Naive thymus-derived CD4-positive, alpha-beta T cell (primary cell): ENCODE results near the gene NDUFA13. TPM values are rescaled to one million over a fixed set of nuclear protein-coding genes. Genes with fewer than 3 reads are reported as not detected.
"Not testable (repeated sequence)": the region's sequence is repeated elsewhere in the genome, so short reads cannot be mapped to it uniquely, and the experiment has no call there.

Source experiments
- ATAC-seq: fragments of 150-1000 bp; cut with Tn5 transposase; 2 replicates; pipeline ENCODE4 v1.10.0; 2021; ENCODE audit warnings: mild to moderate bottlenecking, moderate library complexity
- CTCF ChIA-PET: fragments of 350-600 bp; sonication (Branson Sonifier 250); formaldehyde crosslinking; loops from one replicate; lab custom pipeline; 2021; ENCODE audit warnings: antibody characterized with exemption; lab: Charles Lee
- POLR2A ChIA-PET: fragments of 350-600 bp; sonication (Branson Sonifier 250); formaldehyde crosslinking; loops from one replicate; lab custom pipeline; 2021; ENCODE audit warnings: antibody characterized with exemption, inconsistent platforms; lab: Charles Lee
- DNase-seq, 9 donors: peaks; one replicate each; pipeline versions ENCODE4 v3.0.0 to v3.0.0-alpha.2; 2020 to 2022; ENCODE audit warnings: mixed read lengths in 1 of 9
- H3K27ac ChIP-seq: one replicate; pipeline ENCODE4 v1.7.0; 2013; ENCODE audit warnings: mild to moderate bottlenecking, low read depth, low read length, moderate library complexity
- H3K27me3 ChIP-seq, 2 donors: one replicate each; pipeline ENCODE4 v1.7.0; 2013; ENCODE audit warnings: low read length in 2 of 2, mild to moderate bottlenecking in 2 of 2, moderate library complexity in 2 of 2; ENCODE audit not compliant: control insufficient read depth in 2 of 2, insufficient read depth in 2 of 2
- H3K36me3 ChIP-seq, 3 experiments: 1 replicate in 2 of 3; 2 replicates in 1 of 3; pipeline ENCODE4 v1.7.0; 2013; ENCODE audit warnings: low read length in 3 of 3, mild to moderate bottlenecking in 3 of 3, moderate library complexity in 1 of 3; ENCODE audit not compliant: insufficient read depth in 3 of 3, control insufficient read depth in 2 of 3
- H3K4me1 ChIP-seq, 2 donors: one replicate each; pipeline ENCODE4 v1.7.0; 2013; ENCODE audit warnings: low read length in 2 of 2, mild to moderate bottlenecking in 2 of 2, moderate library complexity in 1 of 2; ENCODE audit not compliant: control insufficient read depth in 2 of 2, insufficient read depth in 2 of 2
- H3K4me3 ChIP-seq: 2 replicates; pipeline ENCODE4 v1.7.0; 2013; ENCODE audit warnings: mild to moderate bottlenecking, low read length
- H3K9me3 ChIP-seq, 3 experiments: 1 replicate in 2 of 3; 2 replicates in 1 of 3; pipeline ENCODE4 v1.7.0; 2013; ENCODE audit warnings: low read length in 3 of 3; ENCODE audit not compliant: control insufficient read depth in 2 of 3
- H3K27ac Mint-ChIP-seq, 9 donors: one replicate each; pipeline ENCODE4 v1.8.0; 2020 to 2022; ENCODE audit warnings: mixed read lengths in 9 of 9, mild to moderate bottlenecking in 8 of 9, moderate library complexity in 5 of 9, inconsistent platforms in 2 of 9
- H3K27me3 Mint-ChIP-seq, 5 donors: one replicate each; pipeline ENCODE4 v1.8.0; 2021 to 2022; ENCODE audit warnings: mixed read lengths in 5 of 5, mild to moderate bottlenecking in 1 of 5
- H3K36me3 Mint-ChIP-seq, 5 donors: one replicate each; pipeline ENCODE4 v1.8.0; 2020 to 2022; ENCODE audit warnings: mixed read lengths in 5 of 5, mild to moderate bottlenecking in 3 of 5, inconsistent platforms in 1 of 5
- H3K4me1 Mint-ChIP-seq, 7 donors: one replicate each; pipeline ENCODE4 v1.8.0; 2020 to 2022; ENCODE audit warnings: mixed read lengths in 7 of 7, mild to moderate bottlenecking in 3 of 7, inconsistent platforms in 1 of 7
- H3K4me3 Mint-ChIP-seq, 10 donors: one replicate each; pipeline ENCODE4 v1.8.0; 2020 to 2022; ENCODE audit warnings: mild to moderate bottlenecking in 10 of 10, mixed read lengths in 10 of 10, moderate library complexity in 6 of 10, inconsistent platforms in 2 of 10
- H3K9me3 Mint-ChIP-seq, 11 donors: one replicate each; pipeline ENCODE4 v1.8.0; 2020 to 2022; ENCODE audit warnings: mixed read lengths in 11 of 11, mild to moderate bottlenecking in 4 of 11, inconsistent platforms in 1 of 11, moderate library complexity in 1 of 11
- intact Hi-C, 2 donors: fragments of 100-400 bp; cut with micrococcal nuclease; formaldehyde crosslinking; loops; one replicate each; pipeline ENCODE4 v1.15.1; 2023
- polyA plus RNA-seq, 2 donors: library from polyadenylated mRNA; unstranded; fragments of 300-500 nt; fragmentation: Illumina TruSeq; gene quantifications; one replicate each; pipeline ENCODE4 v1.2.3, GENCODE V29; 2021
- total RNA-seq, 6 experiments: library from RNA in 5 of 6; stranded (reverse) in 5 of 6; gene quantifications; 1 replicate in 5 of 6; 2 replicates in 1 of 6; pipeline ENCODE4 v1.2.3 and lab custom pipeline; 2021 to 2026

The NDUFA13 gene
- total RNA-seq = 100 to 1,000 TPM; 172 to 362 (median 176) TPM
- 100 to 1,000 TPM; 363 to 380 TPM for polyA plus RNA-seq
- total RNA-seq (lab: John Stamatoyannopoulos, UW) = 2.0 reads per million, percentile 9 among the genes with 10 or more reads in this experiment

GRCh38 chr19:19515642-19516519 is at the start of gene NDUFA13:
Gene NDUFA13 (plus strand): TSS chr19:19516225. CDS start chr19:19516239, 14 bp downstream.
- peaks cover 0 to 3% (median 0%) of the 10 kb centered on the region in 11 donors for H3K9me3 Mint-ChIP-seq
- ChIA-PET POLR2A (interaction anchor here (0.6 to 4.2 kb wide), 19 partner anchors 8 to 503 kb away, joined by 3 to 15 read pairs (median 4); partner anchors contain the start of genes ATP13A1, GATAD2A, LPAR2 and ZNF101), CTCF (interaction anchor here (0.6 to 0.7 kb wide), 2 partner anchors 15 to 275 kb away, joined by 3 to 5 read pairs; no protein-coding TSS in a partner anchor)
- Histone ChIP-seq H3K36me3 (peaks cover 0 to 25% (median 0%) of the 10 kb centered on the region in 3 experiments), H3K4me3 (peak within 1 kb of the TSS; percentile 96), H3K27me3 (no peaks in the 10 kb centered on the region), H3K27ac (peak within 1 kb of the TSS; percentile 83), H3K9me3 (no peaks in the 10 kb centered on the region), H3K4me1 (peaks cover 13 to 14% of the 10 kb centered on the region in 2 donors)
- peak; percentile 96 for ATAC-seq
- peaks cover 16 to 41% (median 26%) of the 10 kb centered on the region in 7 donors for H3K4me1 Mint-ChIP-seq
- DNase-seq = peak; percentile 88 to 98 (median 92)
- peaks cover 0 to 25% (median 7%) of the 10 kb centered on the region in 5 donors for H3K36me3 Mint-ChIP-seq
- H3K27ac Mint-ChIP-seq = peak within 1 kb of the TSS; percentile 89 to 98 (median 96)
- H3K4me3 Mint-ChIP-seq = peak within 1 kb of the TSS; percentile 89 to 98 (median 95)
- no peaks in the 10 kb centered on the region for H3K27me3 Mint-ChIP-seq
- intact Hi-C loops = loop anchor here (1.0 to 5.0 kb wide), 7 partner anchors 27 to 1506 kb away; partner anchors contain the start of genes BORCS8 (in 2 of the 2), MAU2 (in 2 of the 2), RFXANK (in 2 of the 2) and SUGP1 (in 2 of the 2)

GRCh38 chr19:19468424-19469050 is 47.5 kb upstream of the NDUFA13 start:
- H3K4me3 Mint-ChIP-seq = peak overlapping the region in 3 of 10 donors; percentile 13 to 23 (median 18)
- no peak for ATAC-seq
- H3K27me3 ChIP-seq = no peaks in the 10 kb centered on the region
- H3K9me3 Mint-ChIP-seq = peaks cover 0 to 29% (median 17%) of the 10 kb centered on the region in 11 donors
- H3K4me1 ChIP-seq = peaks cover 11 to 29% of the 10 kb centered on the region in 2 donors
- intact Hi-C loops = loop anchor here in 1 of 2 donors (1.0 kb wide), 1 partner anchor 8 kb away; no protein-coding TSS in a partner anchor
- no peak overlapping the region for H3K4me3 ChIP-seq
- peak overlapping the region in 8 of 9 donors; percentile 3 to 84 (median 70) for H3K27ac Mint-ChIP-seq
- peak in 2 of 9 donors; percentile 38 to 43 for DNase-seq
- H3K27me3 Mint-ChIP-seq = no peaks in the 10 kb centered on the region
- CTCF ChIA-PET = no interaction called here
- peaks cover 27 to 70% (median 46%) of the 10 kb centered on the region in 5 donors for H3K36me3 Mint-ChIP-seq
- peaks cover 38 to 72% (median 63%) of the 10 kb centered on the region in 7 donors for H3K4me1 Mint-ChIP-seq
- peaks cover 0 to 21% (median 7%) of the 10 kb centered on the region in 3 experiments for H3K9me3 ChIP-seq
- no peak overlapping the region for H3K27ac ChIP-seq
- peaks cover 0 to 44% (median 0%) of the 10 kb centered on the region in 3 experiments for H3K36me3 ChIP-seq
- POLR2A ChIA-PET = interaction anchor here (0.5 to 3.4 kb wide), 3 partner anchors 8 to 63 kb away, joined by 3 to 13 read pairs (median 3); partner anchors contain the start of gene GATAD2A

GRCh38 chr19:19470579-19470978 is 45.4 kb upstream of the NDUFA13 start:
- Mint-ChIP-seq H3K4me1 (peaks cover 27 to 71% (median 65%) of the 10 kb centered on the region in 7 donors), H3K27me3 (no peaks in the 10 kb centered on the region), H3K36me3 (peaks cover 21 to 65% (median 42%) of the 10 kb centered on the region in 5 donors), H3K9me3 (peaks cover 0 to 29% (median 16%) of the 10 kb centered on the region in 11 donors), H3K27ac (peak overlapping the region in 6 of 9 donors; percentile 55 to 77 (median 66)), H3K4me3 (peak overlapping the region in 2 of 10 donors; percentile 9 to 24)
- ATAC-seq = no peak
- Histone ChIP-seq H3K36me3 (peaks cover 0 to 52% (median 0%) of the 10 kb centered on the region in 3 experiments), H3K4me3 (no peak overlapping the region), H3K4me1 (peaks cover 15 to 28% of the 10 kb centered on the region in 2 donors), H3K9me3 (peaks cover 0 to 21% (median 7%) of the 10 kb centered on the region in 3 experiments), H3K27me3 (no peaks in the 10 kb centered on the region), H3K27ac (no peak overlapping the region)
- CTCF ChIA-PET = no interaction called here
- POLR2A ChIA-PET = interaction anchor here (0.6 to 3.4 kb wide), 4 partner anchors 10 to 67 kb away, joined by 3 to 13 read pairs (median 4); no protein-coding TSS in a partner anchor
- intact Hi-C loops = no loop called here
- DNase-seq = no peak

- ChIA-PET CTCF (interaction anchor here (0.7 to 1.1 kb wide), 3 partner anchors 14 to 106 kb away, joined by 3 to 4 read pairs (median 4); no protein-coding TSS in a partner anchor), POLR2A (interaction anchor here (0.6 to 3.4 kb wide), 4 partner anchors 11 to 46 kb away, joined by 3 to 13 read pairs (median 4); no protein-coding TSS in a partner anchor)
- H3K36me3 ChIP-seq = peaks cover 0 to 46% (median 0%) of the 10 kb centered on the region in 3 experiments
- H3K4me1 ChIP-seq = peaks cover 23 to 28% of the 10 kb centered on the region in 2 donors
- no peak overlapping the region for H3K4me3 ChIP-seq
- peak overlapping the region in 8 of 9 donors; percentile 52 to 88 (median 74) for H3K27ac Mint-ChIP-seq
- peaks cover 15 to 55% (median 36%) of the 10 kb centered on the region in 5 donors for H3K36me3 Mint-ChIP-seq
- ATAC-seq = no peak
- H3K27me3 ChIP-seq = no peaks in the 10 kb centered on the region
- peaks cover 0 to 21% (median 7%) of the 10 kb centered on the region in 3 experiments for H3K9me3 ChIP-seq
- no peaks in the 10 kb centered on the region for H3K27me3 Mint-ChIP-seq
- H3K4me3 Mint-ChIP-seq = peak overlapping the region in 6 of 10 donors; percentile 7 to 70 (median 34)
- DNase-seq = no peak
- peaks cover 0 to 21% (median 15%) of the 10 kb centered on the region in 11 donors for H3K9me3 Mint-ChIP-seq
- intact Hi-C loops = no loop called here
- peaks cover 34 to 73% (median 67%) of the 10 kb centered on the region in 7 donors for H3K4me1 Mint-ChIP-seq
- H3K27ac ChIP-seq = no peak overlapping the region
These were observed 44.3 kb upstream of the NDUFA13 start for GRCh38 chr19:19471682-19472081.

- H3K27me3 ChIP-seq, DNase-seq, H3K27ac ChIP-seq, ATAC-seq, intact Hi-C loops, H3K4me3 ChIP-seq, H3K27me3 Mint-ChIP-seq: not testable (repeated sequence)
- H3K9me3 Mint-ChIP-seq = peaks cover 0 to 21% (median 15%) of the 10 kb centered on the region in 11 donors
- ChIA-PET POLR2A (interaction anchor here (0.6 kb wide), 1 partner anchor 13 kb away, joined by 3 read pairs; no protein-coding TSS in a partner anchor), CTCF (interaction anchor here (0.7 to 1.1 kb wide), 3 partner anchors 15 to 106 kb away, joined by 3 to 4 read pairs (median 4); no protein-coding TSS in a partner anchor)
- H3K4me3 Mint-ChIP-seq = peak overlapping the region in 8 of 10 donors; percentile 3 to 70 (median 43)
- peak overlapping the region; percentile 52 to 88 (median 80) for H3K27ac Mint-ChIP-seq
- peaks cover 13 to 51% (median 33%) of the 10 kb centered on the region in 5 donors for H3K36me3 Mint-ChIP-seq
- peaks cover 38 to 77% (median 71%) of the 10 kb centered on the region in 7 donors for H3K4me1 Mint-ChIP-seq
- H3K36me3 ChIP-seq = peaks cover 0 to 42% (median 0%) of the 10 kb centered on the region in 3 experiments
- H3K4me1 ChIP-seq = peaks cover 23 to 28% of the 10 kb centered on the region in 2 donors
- peaks cover 0 to 21% (median 7%) of the 10 kb centered on the region in 3 experiments for H3K9me3 ChIP-seq
These were observed 43.9 kb upstream of the NDUFA13 start for GRCh38 chr19:19472106-19472505.
